ENCODE results near the gene GCAT. TPM values are rescaled to one million over a fixed set of nuclear protein-coding genes. Genes with fewer than 3 reads are reported as not detected.

The GCAT gene
- total RNA-seq, 4 donors from 2014 or later = 30.4 to 59.1 (median 38.2) TPM

GRCh38 chr22:37819105-37819433 is 11.3 kb downstream of the GCAT start:
- Histone ChIP-seq H3K27ac (no peak overlapping the region), H3K27me3 (no peaks in the 10 kb centered on the region)
- 15 to 23% methylated on average over 6 to 14 of the region's 14 CpGs for WGBS, 2 donors

GRCh38 chr22:37820350-37820749 is 12.6 kb downstream of the GCAT start:
- TF ChIP-seq CTCF (IDR thresholded peaks at IDR 0.05) (no peak), POLR2A (IDR thresholded peaks at IDR 0.05) (no peak)
- H3K27ac ChIP-seq = no peak overlapping the region
- peaks cover 15 to 22% of the 10 kb centered on the region in 2 donors for H3K4me1 ChIP-seq
- no peak overlapping the region for H3K4me3 ChIP-seq (replicated peaks in 1 of 3)
- intact Hi-C loops (cut with DNase I) = no loop called here
- H3K36me3 ChIP-seq = no peaks in the 10 kb centered on the region
- no peaks in the 10 kb centered on the region for H3K27me3 ChIP-seq
- no peaks in the 10 kb centered on the region for H3K9me3 ChIP-seq
- no peak for DNase-seq
- 86 to 87% methylated on average over 5 of the region's 5 CpGs for WGBS, 2 donors

More at GRCh38 chr22:37819105-37819433, 11.3 kb downstream of the GCAT start:
- Histone ChIP-seq H3K4me1 (peaks cover 15 to 16% of the 10 kb centered on the region in 2 donors), H3K9me3 (no peaks in the 10 kb centered on the region), H3K36me3 (no peaks in the 10 kb centered on the region), H3K4me3 (replicated peaks in 1 of 3) (peak overlapping the region in 1 of 3 donors; percentile 8)
- DNase-seq = no peak
- intact Hi-C loops (cut with DNase I) = loop anchor here (5.0 to 10.0 kb wide), 3 partner anchors 43 to 148 kb away; no protein-coding TSS in a partner anchor
- no peak for TF ChIP-seq CTCF (IDR thresholded peaks at IDR 0.05)
- TF ChIP-seq POLR2A (IDR thresholded peaks at IDR 0.05) = no peak

GRCh38 chr22:37822079-37822833 is 14.5 kb downstream of the GCAT start:
- intact Hi-C loops (cut with DNase I) = no loop called here
- no peaks in the 10 kb centered on the region for H3K27me3 ChIP-seq
- 45 to 47% methylated on average over 8 of the region's 8 CpGs for WGBS, 2 donors
- no peak for DNase-seq
- no peaks in the 10 kb centered on the region for H3K36me3 ChIP-seq
- H3K9me3 ChIP-seq = no peaks in the 10 kb centered on the region
- TF ChIP-seq CTCF (IDR thresholded peaks at IDR 0.05) (no peak), POLR2A (IDR thresholded peaks at IDR 0.05) (no peak)
- no peak overlapping the region for H3K27ac ChIP-seq
- peaks cover 15 to 22% of the 10 kb centered on the region in 2 donors for H3K4me1 ChIP-seq
- H3K4me3 ChIP-seq (replicated peaks in 1 of 3) = no peak overlapping the region

GRCh38 chr22:37823134-37823985 is 15.6 kb downstream of the GCAT start, which contains the start of gene GALR3:
GALR3 (plus strand) TSS chr22:37823382; CDS start chr22:37823407, 25 bp downstream.
- no peak for DNase-seq
- H3K9me3 ChIP-seq = no peaks in the 10 kb centered on the region
- 68 to 72% methylated on average over 14 to 20 of the region's 21 CpGs for WGBS, 2 donors
- TF ChIP-seq CTCF (IDR thresholded peaks at IDR 0.05) (no peak), POLR2A (IDR thresholded peaks at IDR 0.05) (no peak)
- H3K36me3 ChIP-seq = no peaks in the 10 kb centered on the region
- no peaks in the 10 kb centered on the region for H3K27me3 ChIP-seq
- intact Hi-C loops (cut with DNase I) = no loop called here
- H3K4me3 ChIP-seq (replicated peaks in 1 of 3) = no peak within 1 kb of the TSS
- H3K4me1 ChIP-seq = peaks cover 8 to 14% of the 10 kb centered on the region in 2 donors
- no peak within 1 kb of the TSS for H3K27ac ChIP-seq

All from thyroid gland (tissue), 4 donors.